GM12801 (cell line): ENCODE measurements around the gene FLRT2.

Experiments
- TF ChIP-seq, protein P1 (sequence below): IDR thresholded peaks from one replicate; pipeline ENCODE4 v1.5.1; 2011; ENCODE audit warnings: control low read depth; ENCODE audit not compliant: insufficient read length; ENCODE audit errors: extremely low read depth

Gene FLRT2

DNA sequence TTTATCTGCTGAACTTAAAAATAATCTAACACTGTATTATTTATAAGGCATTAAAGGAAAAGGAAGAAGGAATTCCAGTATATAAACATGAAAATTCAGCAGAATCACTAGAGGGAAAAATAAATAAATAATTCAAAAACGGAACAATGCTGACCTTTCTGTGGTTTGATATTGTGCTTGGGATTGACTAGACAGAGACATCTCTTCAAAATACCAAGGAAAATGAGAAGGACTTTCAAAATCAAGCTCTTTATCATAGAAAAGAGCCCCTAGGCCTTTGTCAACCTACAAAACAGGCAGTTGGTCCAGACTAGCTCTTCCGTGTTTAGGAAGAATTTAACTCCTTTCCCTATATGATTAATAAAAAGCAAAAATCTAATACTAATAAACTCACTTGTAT is 6.3 kb upstream of the FLRT2 start:
- TF ChIP-seq, protein P1, sequence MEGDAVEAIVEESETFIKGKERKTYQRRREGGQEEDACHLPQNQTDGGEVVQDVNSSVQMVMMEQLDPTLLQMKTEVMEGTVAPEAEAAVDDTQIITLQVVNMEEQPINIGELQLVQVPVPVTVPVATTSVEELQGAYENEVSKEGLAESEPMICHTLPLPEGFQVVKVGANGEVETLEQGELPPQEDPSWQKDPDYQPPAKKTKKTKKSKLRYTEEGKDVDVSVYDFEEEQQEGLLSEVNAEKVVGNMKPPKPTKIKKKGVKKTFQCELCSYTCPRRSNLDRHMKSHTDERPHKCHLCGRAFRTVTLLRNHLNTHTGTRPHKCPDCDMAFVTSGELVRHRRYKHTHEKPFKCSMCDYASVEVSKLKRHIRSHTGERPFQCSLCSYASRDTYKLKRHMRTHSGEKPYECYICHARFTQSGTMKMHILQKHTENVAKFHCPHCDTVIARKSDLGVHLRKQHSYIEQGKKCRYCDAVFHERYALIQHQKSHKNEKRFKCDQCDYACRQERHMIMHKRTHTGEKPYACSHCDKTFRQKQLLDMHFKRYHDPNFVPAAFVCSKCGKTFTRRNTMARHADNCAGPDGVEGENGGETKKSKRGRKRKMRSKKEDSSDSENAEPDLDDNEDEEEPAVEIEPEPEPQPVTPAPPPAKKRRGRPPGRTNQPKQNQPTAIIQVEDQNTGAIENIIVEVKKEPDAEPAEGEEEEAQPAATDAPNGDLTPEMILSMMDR = no peak

DNA sequence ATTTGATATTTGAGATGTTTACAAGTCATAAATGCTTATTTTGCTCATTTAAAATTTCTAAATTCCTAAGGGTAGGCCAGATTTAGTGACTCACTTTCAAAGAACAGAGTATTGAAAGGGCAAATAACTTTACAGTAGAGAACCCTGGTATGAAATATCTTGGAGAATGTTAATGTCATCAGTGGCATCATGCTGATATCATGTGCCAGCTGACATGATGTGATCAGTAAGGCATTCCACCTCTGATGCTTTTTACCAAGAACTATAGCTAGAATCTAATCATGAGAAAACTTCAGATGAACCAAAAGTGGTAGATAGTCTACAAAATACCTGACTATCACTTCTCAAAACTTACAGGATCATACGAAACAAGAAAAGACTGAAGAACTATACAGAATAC is 2.9 kb upstream of the FLRT2 start:
- TF ChIP-seq, protein P1 = no peak

DNA sequence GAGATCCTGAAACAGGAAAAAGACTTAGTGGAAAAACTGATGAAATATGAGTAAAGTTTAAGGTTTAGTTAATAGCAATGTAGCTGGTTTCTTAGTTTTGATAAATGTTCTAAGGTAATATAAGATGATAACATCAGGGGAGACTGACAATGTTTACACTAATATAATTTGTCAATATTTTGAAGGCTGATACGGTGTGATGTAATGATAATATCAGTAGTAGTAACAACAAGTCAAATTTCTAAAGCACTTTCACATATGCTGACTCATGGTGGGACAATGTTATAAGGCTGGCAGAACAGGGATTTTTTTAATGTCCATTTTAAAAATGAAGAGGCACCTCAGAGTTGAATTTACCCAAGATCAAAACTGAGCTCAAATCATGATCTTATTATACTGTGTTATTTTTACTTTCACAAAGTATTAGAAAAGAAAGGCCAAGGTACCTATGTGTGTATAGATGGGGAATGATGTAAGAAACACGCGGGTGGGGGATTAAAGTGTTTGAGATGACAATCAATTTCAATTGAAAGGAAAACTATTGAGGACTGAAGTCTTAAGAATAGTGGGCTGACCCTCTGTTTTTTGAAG is 2.4 kb upstream of the FLRT2 start:
- TF ChIP-seq, protein P1 = no peak

DNA sequence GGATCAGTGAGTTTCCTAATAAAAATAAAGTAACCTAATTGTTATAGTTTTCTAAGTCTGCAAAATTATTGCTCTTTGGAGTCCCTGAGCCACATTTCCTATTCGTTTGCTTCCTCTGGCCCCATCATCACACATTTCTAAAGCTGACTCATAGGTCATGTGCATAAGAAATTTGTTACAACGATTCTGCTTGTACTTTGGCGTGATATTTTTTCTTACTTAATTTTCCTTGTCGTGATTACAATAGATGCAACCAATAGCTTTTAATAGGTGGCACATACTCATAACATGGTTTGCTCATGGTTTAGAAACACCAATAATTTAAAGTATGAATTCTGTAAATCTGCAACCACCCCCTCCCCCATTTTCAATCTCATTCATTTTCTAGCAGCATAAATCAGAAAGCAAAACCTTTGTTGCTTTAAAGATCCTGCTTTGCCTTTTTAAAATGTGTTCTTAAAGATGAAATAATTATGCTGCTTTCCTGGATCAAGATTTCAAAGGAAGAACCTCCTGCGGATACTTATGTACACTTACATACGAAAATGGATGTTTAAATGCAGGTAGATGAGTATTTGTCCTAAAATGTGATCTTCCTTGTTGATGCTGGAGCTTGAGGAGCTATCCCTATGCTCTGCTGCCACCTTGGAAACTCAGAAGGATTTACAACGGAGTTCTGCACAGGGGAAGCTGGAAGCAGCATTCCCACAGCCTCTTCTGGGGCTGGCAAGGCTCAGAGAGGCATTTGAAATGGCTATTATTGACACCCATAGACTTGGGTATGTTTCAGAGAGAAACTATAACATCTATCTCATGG is 1.7 kb upstream of the FLRT2 start:
- TF ChIP-seq, protein P1 = no peak

DNA sequence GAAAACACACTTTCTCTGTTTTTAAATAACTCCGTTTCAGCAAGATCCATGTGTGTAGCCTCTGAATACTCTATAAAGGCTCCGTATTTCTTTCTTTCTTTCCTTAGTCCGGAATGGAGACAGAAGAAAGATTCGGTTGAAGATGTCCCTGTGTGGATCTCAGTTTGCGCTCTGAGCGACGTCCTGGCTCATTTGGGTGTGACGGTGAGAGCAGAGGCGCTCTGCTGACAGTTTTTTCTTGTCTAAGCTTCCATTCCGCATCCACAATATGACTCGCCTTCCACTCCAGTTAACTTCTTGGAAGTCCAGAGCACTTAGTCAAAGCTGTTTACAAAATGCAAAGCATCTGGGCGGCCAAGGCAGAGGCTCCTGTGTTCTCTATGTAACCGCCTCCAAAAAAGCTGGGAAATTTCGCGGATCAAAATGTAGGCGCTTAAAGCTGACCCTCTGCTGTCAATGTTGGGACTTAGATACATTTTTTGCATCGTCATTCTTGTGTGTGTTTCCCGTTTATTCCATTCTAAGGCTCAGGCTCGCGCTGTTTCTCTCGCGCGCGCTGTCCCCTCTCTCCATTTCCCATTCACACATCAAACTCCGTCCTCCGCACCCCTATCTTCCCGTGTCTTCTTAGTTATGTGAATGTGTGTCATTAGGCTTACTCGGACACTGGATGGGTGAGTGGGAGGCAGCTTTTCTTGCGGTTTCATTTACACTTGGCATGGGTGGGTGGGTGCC is 880 bp upstream of the FLRT2 start:
- TF ChIP-seq, protein P1 = no peak

DNA sequence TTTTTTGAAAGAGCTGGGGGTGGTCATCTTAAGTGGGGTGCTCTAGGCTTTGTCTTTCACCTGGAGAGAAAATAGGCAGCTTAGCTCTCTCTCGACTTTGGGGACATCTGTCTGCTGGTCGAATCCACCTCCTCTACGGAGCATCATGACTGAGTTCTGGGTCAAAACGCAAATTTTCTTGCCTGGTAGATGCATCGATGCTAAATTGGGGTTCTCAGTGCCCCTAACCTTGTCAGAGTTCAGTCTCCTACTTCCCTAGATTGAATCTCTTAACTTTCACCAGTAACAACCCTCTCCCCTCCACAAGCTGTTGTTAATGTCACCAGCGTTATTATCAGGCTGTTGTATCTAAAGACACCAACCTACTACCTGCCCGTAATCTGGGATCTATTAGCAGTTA is 682 bp downstream of the FLRT2 start:
- TF ChIP-seq, protein P1 = no peak

DNA sequence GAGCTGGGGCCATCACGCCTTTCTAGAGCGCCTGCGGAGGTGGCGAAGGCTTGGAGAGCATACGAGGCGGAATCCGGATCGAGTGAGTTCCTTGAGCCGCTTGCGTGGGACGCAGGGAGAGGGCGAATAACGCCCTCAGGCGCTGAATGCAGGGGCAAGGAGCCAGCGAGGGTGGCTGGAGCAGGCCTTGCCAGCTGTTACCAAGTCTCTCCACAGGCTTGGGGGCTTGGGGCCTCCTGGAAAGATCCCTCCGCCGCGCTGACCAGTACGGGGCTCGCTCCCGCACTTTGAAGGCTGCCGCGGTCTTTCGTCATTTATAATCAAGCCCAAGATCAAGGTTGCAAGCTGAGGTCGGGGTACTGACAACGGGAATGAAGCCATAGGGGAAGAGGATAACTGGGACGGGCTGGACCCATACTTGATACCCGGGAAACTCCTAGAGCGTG is 1.2 kb downstream of the FLRT2 start:
- TF ChIP-seq, protein P1 = no peak
